ENCODE results near the gene NOP56. TPM values are rescaled to one million over a fixed set of nuclear protein-coding genes. Genes with fewer than 3 reads are reported as not detected.
A peak's percentile ranks its signal among the peaks of the same experiment; 100 is the strongest.

Gene NOP56
- polyA plus RNA-seq, 1 donor (not counting 4 experiments of a cell fraction or from before 2014, with no cell fraction given) = 242 TPM

DNA sequence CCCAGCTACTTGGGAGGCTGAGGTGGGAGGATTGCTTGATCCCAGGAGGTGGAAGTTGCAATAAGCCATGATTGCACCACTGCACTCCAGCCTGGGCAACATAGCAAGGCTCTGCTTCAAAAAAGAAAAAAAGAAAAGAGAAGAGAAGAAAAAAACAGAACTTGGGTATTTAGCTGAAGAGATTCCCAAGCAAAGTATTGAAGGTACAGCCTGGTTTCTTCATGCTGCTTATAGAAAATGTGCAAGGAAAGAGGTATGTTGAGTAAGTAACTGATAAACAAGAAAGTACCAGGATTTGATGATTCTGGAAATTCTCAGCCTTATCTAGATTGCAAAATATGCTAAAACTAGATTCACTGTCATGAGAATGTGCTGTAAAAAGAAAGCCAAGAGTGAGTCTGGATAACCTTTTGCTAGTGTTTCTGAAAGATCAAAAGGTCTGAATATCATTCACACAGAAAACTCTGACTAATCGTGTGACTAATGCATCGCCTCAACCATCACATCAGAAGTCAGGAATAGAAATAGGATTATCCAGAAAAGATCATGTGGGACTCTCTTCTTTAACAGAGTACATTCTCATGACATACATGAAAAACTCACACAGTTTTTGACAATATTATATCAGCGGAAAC is 32.4 kb upstream of the NOP56 start:
- no peaks in the 10 kb centered on the region for H3K9me1 ChIP-seq (ENCODE audit: control insufficient read depth, extremely low read depth, insufficient read depth, low read length)
- no peak for TF ChIP-seq EZH2 (IDR thresholded peaks at IDR 0.05; ENCODE audit: low read length)
- TF ChIP-seq, protein P1, sequence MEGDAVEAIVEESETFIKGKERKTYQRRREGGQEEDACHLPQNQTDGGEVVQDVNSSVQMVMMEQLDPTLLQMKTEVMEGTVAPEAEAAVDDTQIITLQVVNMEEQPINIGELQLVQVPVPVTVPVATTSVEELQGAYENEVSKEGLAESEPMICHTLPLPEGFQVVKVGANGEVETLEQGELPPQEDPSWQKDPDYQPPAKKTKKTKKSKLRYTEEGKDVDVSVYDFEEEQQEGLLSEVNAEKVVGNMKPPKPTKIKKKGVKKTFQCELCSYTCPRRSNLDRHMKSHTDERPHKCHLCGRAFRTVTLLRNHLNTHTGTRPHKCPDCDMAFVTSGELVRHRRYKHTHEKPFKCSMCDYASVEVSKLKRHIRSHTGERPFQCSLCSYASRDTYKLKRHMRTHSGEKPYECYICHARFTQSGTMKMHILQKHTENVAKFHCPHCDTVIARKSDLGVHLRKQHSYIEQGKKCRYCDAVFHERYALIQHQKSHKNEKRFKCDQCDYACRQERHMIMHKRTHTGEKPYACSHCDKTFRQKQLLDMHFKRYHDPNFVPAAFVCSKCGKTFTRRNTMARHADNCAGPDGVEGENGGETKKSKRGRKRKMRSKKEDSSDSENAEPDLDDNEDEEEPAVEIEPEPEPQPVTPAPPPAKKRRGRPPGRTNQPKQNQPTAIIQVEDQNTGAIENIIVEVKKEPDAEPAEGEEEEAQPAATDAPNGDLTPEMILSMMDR (optimal IDR thresholded peaks at IDR 0.05 in 1 of 3, IDR thresholded peaks at IDR 0.05 in 1 of 3, conservative IDR thresholded peaks at IDR 0.05 in 1 of 3; ENCODE audit: extremely low read depth in 1 of 3, insufficient read depth in 2 of 3, low read length in 3 of 3) = no peak
- H2AFZ ChIP-seq (ENCODE audit: control insufficient read depth, low read length) = no peak overlapping the region
- peak; percentile 63 for FAIRE-seq
- no peaks in the 10 kb centered on the region for H3K79me2 ChIP-seq (ENCODE audit: control insufficient read depth, insufficient read depth, low read length)
- DNase-seq (ENCODE audit: low read depth, low spot score) = no peak
- H3K27me3 ChIP-seq (ENCODE audit: control insufficient read depth, extremely low read depth, insufficient read depth, low read length) = peaks cover 3% of the 10 kb centered on the region
- H3K9me3 ChIP-seq (ENCODE audit: control insufficient read depth, low read depth, low read length) = peaks cover 5% of the 10 kb centered on the region
- dilution Hi-C loops (cut with MboI; ENCODE audit: extremely low pct_ligation_motif_present, low sequenced_read_pairs) = no loop called here
- no peak overlapping the region for H3K4me2 ChIP-seq (ENCODE audit: control insufficient read depth, extremely low read depth, insufficient read depth, low read depth, low read length)
- H3K9ac ChIP-seq (ENCODE audit: control insufficient read depth, extremely low read depth, insufficient read depth, low read length) = no peak overlapping the region
- H4K20me1 ChIP-seq (ENCODE audit: control insufficient read depth, extremely low read depth, insufficient read depth, low read length) = no peaks in the 10 kb centered on the region
- H3K36me3 ChIP-seq (ENCODE audit: control insufficient read depth in 2 of 2, extremely low read depth in 1 of 2, insufficient read depth in 2 of 2, low read length in 2 of 2) = no peaks in the 10 kb centered on the region
- H3K4me1 ChIP-seq (ENCODE audit: control insufficient read depth, extremely low read depth, insufficient read depth, low read length) = no peaks in the 10 kb centered on the region
- no peak overlapping the region for H3K4me3 ChIP-seq (ENCODE audit: control insufficient read depth in 2 of 3, extremely low read depth in 1 of 3, insufficient read depth in 2 of 3, low read depth in 1 of 3, low read length in 3 of 3)
- no peak overlapping the region for H3K27ac ChIP-seq (ENCODE audit: control insufficient read depth, insufficient read depth, low read length)

DNA sequence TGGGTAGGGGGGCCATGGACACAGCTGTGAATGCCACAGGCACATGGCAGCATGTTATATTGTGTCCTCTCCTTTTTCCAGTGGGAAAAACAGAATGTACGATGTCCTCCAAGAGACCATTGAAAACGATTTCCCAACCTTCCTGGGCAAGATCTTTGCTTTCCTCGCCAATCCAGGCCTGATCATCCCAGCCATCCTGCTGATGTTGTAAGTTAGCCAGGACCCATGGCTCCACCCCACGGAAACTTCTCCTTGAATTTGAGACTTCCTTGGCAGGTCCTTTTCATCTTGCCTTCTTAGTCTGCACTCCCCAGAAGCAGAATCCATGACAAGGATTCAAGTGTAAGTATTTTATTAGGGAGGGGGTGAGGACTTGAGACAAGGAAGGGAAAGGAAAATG is 28.2 kb upstream of the NOP56 start:
- H3K27me3 ChIP-seq (ENCODE audit: control insufficient read depth, extremely low read depth, insufficient read depth, low read length) = peaks cover 3% of the 10 kb centered on the region
- H3K27ac ChIP-seq (ENCODE audit: control insufficient read depth, insufficient read depth, low read length) = no peak overlapping the region
- DNase-seq (ENCODE audit: low read depth, low spot score) (no peak), FAIRE-seq (no peak)
- H3K4me2 ChIP-seq (ENCODE audit: control insufficient read depth, extremely low read depth, insufficient read depth, low read depth, low read length) = no peak overlapping the region
- H3K9me1 ChIP-seq (ENCODE audit: control insufficient read depth, extremely low read depth, insufficient read depth, low read length) = no peaks in the 10 kb centered on the region
- peaks cover 11% of the 10 kb centered on the region for H3K9me3 ChIP-seq (ENCODE audit: control insufficient read depth, low read depth, low read length)
- H3K4me1 ChIP-seq (ENCODE audit: control insufficient read depth, extremely low read depth, insufficient read depth, low read length) = peaks cover 6% of the 10 kb centered on the region
- no peak overlapping the region for H3K9ac ChIP-seq (ENCODE audit: control insufficient read depth, extremely low read depth, insufficient read depth, low read length)
- H3K4me3 ChIP-seq (ENCODE audit: control insufficient read depth in 2 of 3, extremely low read depth in 1 of 3, insufficient read depth in 2 of 3, low read depth in 1 of 3, low read length in 3 of 3) = no peak overlapping the region
- no peaks in the 10 kb centered on the region for H3K36me3 ChIP-seq (ENCODE audit: control insufficient read depth in 2 of 2, extremely low read depth in 1 of 2, insufficient read depth in 2 of 2, low read length in 2 of 2)
- H3K79me2 ChIP-seq (ENCODE audit: control insufficient read depth, insufficient read depth, low read length) = no peaks in the 10 kb centered on the region
- dilution Hi-C loops (cut with MboI; ENCODE audit: extremely low pct_ligation_motif_present, low sequenced_read_pairs) = no loop called here
- no peak overlapping the region for H2AFZ ChIP-seq (ENCODE audit: control insufficient read depth, low read length)
- H4K20me1 ChIP-seq (ENCODE audit: control insufficient read depth, extremely low read depth, insufficient read depth, low read length) = no peaks in the 10 kb centered on the region
- no peak for TF ChIP-seq EZH2 (IDR thresholded peaks at IDR 0.05; ENCODE audit: low read length)
- TF ChIP-seq, protein P1 (optimal IDR thresholded peaks at IDR 0.05 in 1 of 3, IDR thresholded peaks at IDR 0.05 in 1 of 3, conservative IDR thresholded peaks at IDR 0.05 in 1 of 3; ENCODE audit: extremely low read depth in 1 of 3, insufficient read depth in 2 of 3, low read length in 3 of 3) = no peak
